Adipocyte (in vitro differentiated cells): ENCODE results near the gene ARHGAP26.
A peak's percentile ranks its signal among the peaks of the same experiment; 100 is the strongest.

Source experiments
- DNase-seq: peaks from one replicate; pipeline ENCODE4 v3.0.0-alpha.2; 2015; ENCODE audit warnings: low read depth
- H3K27me3 ChIP-seq: replicated peaks from 2 replicates; pipeline ENCODE4 v1.7.0; 2013; ENCODE audit warnings: mild to moderate bottlenecking, low read length, moderate library complexity; ENCODE audit not compliant: control insufficient read depth, insufficient read depth
- H3K36me3 ChIP-seq: 2 replicates; pipeline ENCODE4 v1.7.0; 2013; ENCODE audit warnings: low read length, mild to moderate bottlenecking, moderate library complexity; ENCODE audit not compliant: control insufficient read depth, insufficient read depth, severe bottlenecking
- H3K4me1 ChIP-seq: 2 replicates; pipeline ENCODE4 v1.7.0; 2013; ENCODE audit warnings: mild to moderate bottlenecking, low read length, moderate library complexity; ENCODE audit not compliant: control insufficient read depth, insufficient read depth
- H3K4me3 ChIP-seq: 2 replicates; pipeline ENCODE4 v1.7.0; 2013; ENCODE audit warnings: mild to moderate bottlenecking, low read length, moderate library complexity
- H3K9ac ChIP-seq: 2 replicates; pipeline ENCODE4 v1.7.0; 2013; ENCODE audit warnings: mild to moderate bottlenecking, low read length, moderate library complexity
- H3K9me3 ChIP-seq: 2 replicates; pipeline ENCODE4 v1.7.0; 2013; ENCODE audit warnings: mild to moderate bottlenecking, low read length, moderate library complexity; ENCODE audit not compliant: control insufficient read depth

The ARHGAP26 gene

DNA sequence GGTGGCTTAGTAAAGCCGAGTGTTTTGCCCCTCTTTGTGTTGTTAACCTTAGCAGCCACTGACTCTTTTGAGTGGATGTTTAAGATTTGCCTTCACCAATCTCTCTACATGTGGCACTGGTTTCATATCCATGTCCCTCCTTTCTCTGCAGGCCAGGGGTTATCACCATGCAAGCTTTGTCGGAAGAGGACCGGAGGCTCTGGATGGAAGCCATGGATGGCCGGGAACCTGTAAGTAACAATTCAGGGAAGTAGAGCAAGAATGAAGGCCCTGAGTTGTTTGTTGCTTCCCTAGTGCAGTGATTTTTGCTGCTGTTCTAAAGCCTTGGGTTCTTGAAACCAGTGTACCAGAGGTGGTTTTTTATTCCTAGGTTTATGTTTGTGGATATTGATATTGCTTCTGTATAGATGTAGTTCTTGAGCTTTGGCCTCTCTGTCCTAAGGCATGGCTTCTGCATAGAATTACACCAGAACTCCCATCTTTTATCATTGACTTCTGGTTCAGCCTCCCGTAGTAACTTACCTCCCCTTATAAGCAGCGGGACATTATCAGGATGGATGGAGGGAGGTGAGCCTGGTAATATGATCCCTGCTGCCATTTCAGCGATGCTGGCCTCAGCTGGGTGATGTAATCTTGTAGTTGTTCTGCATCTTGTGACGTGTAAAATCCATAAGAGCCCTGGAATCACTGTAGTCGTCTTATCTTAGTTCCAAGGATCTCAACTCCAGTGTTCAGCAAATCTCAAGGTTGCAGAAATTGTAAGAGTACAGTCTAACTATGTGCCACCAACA, 161.9 kb downstream of the ARHGAP26 start:
- Histone ChIP-seq H3K4me3 (no peak overlapping the region), H3K9ac (no peak overlapping the region), H3K27me3 (no peaks in the 10 kb centered on the region), H3K9me3 (no peaks in the 10 kb centered on the region), H3K36me3 (peaks cover 16% of the 10 kb centered on the region), H3K4me1 (no peaks in the 10 kb centered on the region)
- no peak for DNase-seq

DNA sequence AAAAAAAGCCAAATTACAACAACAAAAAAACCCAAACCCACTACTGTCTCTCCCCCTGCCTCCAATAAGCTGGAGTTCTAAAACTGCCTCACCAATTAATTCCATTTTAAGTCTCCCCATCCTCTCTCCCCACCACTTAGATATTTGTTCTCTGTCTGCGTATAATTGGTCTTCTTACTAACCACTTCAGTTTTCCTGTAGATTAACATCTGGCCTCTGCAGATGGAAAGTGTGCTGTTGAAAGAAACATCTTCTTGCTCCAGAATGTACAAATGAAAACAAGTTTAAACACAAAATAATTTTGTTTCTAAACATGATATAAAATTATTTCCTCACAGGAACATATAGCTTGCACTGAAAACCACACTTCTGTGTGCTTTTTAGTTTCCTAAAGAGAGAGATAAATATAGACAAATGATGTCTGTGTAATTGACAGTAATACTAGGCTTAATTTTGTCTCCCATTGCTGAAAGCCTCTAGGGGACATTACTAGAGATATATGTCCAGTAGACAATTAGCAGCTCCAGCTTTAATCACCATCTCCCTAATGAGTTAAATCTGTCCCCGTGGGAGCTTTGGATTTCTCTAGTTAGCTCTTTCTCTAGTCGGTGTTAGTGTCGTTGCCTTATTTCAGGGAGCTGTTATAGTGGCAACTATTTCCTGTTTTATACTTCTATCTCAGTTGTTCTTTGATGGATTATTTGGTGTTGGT, 164.0 kb downstream of the ARHGAP26 start:
- Histone ChIP-seq H3K4me1 (peaks cover 4% of the 10 kb centered on the region), H3K9ac (no peak overlapping the region), H3K4me3 (no peak overlapping the region), H3K9me3 (no peaks in the 10 kb centered on the region), H3K27me3 (no peaks in the 10 kb centered on the region), H3K36me3 (peaks cover 16% of the 10 kb centered on the region)
- no peak for DNase-seq

GRCh38 chr5:142935014-142935413, 164.8 kb downstream of the ARHGAP26 start:
- H3K27me3 ChIP-seq, result no peaks in the 10 kb centered on the region
- no peaks in the 10 kb centered on the region for H3K9me3 ChIP-seq
- DNase-seq, result no peak
- H3K36me3 ChIP-seq, result peaks cover 16% of the 10 kb centered on the region
- H3K9ac ChIP-seq, result no peak overlapping the region
- H3K4me3 ChIP-seq, result no peak overlapping the region
- peaks cover 6% of the 10 kb centered on the region for H3K4me1 ChIP-seq

- H3K4me3 ChIP-seq, result no peak overlapping the region
- peaks cover 6% of the 10 kb centered on the region for H3K4me1 ChIP-seq
- peaks cover 12% of the 10 kb centered on the region for H3K36me3 ChIP-seq
- no peaks in the 10 kb centered on the region for H3K9me3 ChIP-seq
- no peak for DNase-seq
- no peak overlapping the region for H3K9ac ChIP-seq
- no peaks in the 10 kb centered on the region for H3K27me3 ChIP-seq
Observed at GRCh38 chr5:142937374-142937773, 167.2 kb downstream of the ARHGAP26 start.

GRCh38 chr5:142938266-142938880, 168.2 kb downstream of the ARHGAP26 start:
- Histone ChIP-seq H3K27me3 (no peaks in the 10 kb centered on the region), H3K4me1 (peaks cover 6% of the 10 kb centered on the region), H3K9ac (no peak overlapping the region), H3K36me3 (peaks cover 2% of the 10 kb centered on the region), H3K4me3 (no peak overlapping the region), H3K9me3 (no peaks in the 10 kb centered on the region)
- DNase-seq, result peak; percentile 27

DNA sequence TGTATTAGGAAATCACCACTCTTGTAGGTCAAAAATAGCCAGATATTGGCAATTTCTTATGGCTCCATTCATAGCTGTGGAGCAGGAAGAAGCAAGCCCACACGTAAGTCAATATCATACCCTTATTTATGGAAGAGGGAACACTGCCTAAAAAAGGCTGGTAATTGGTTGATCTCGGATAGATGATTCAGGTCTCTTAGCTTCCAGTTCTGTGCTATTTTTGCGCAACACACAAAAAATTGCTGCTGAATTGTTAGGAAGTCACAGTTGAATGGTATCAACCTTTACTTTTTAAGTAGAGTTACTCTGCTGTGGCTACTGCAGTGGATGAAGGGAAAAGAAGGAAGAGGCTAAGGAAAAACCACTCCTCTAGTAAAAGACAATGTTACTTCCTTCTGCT, 168.8 kb downstream of the ARHGAP26 start:
- Histone ChIP-seq H3K9me3 (no peaks in the 10 kb centered on the region), H3K36me3 (no peaks in the 10 kb centered on the region)

GRCh38 chr5:142939884-142940283, 169.7 kb downstream of the ARHGAP26 start:
- no peak for DNase-seq
- Histone ChIP-seq H3K9me3 (no peaks in the 10 kb centered on the region), H3K4me1 (peaks cover 6% of the 10 kb centered on the region), H3K36me3 (no peaks in the 10 kb centered on the region), H3K4me3 (no peak overlapping the region), H3K27me3 (no peaks in the 10 kb centered on the region), H3K9ac (no peak overlapping the region)

More for the DNA sequence above, 168.8 kb downstream of the ARHGAP26 start:
- peak; percentile 12 for DNase-seq
- peaks cover 6% of the 10 kb centered on the region for H3K4me1 ChIP-seq
- no peak overlapping the region for H3K9ac ChIP-seq
- H3K27me3 ChIP-seq, result no peaks in the 10 kb centered on the region
- H3K4me3 ChIP-seq, result no peak overlapping the region

GRCh38 chr5:142941245-142941644, 171.1 kb downstream of the ARHGAP26 start:
- no peak for DNase-seq
- no peak overlapping the region for H3K9ac ChIP-seq

DNA sequence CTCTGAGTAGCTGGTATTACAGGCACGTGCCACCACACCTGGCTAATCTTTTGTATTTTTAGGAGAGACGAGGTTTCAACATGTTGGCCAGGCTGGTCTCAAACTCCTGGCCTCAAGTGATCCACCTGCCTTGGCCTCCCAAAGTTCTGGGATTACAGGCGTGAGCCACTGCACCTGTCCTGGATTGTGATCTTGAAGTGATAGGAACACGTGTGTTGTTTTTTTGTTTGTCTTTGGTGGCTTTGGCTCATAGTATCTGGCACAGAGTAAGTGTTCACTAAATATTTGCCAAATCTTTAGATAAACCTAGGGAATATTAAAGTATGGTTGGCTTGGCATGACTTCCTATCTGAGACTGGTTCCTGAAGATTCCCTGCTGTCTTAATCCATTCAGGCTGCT, 172.7 kb downstream of the ARHGAP26 start:
- no peak for DNase-seq
- peaks cover 6% of the 10 kb centered on the region for H3K4me1 ChIP-seq
- H3K4me3 ChIP-seq, result no peak overlapping the region

More at GRCh38 chr5:142941245-142941644, 171.1 kb downstream of the ARHGAP26 start:
- H3K4me3 ChIP-seq, result no peak overlapping the region
- no peaks in the 10 kb centered on the region for H3K36me3 ChIP-seq
- peaks cover 6% of the 10 kb centered on the region for H3K4me1 ChIP-seq
- H3K27me3 ChIP-seq, result no peaks in the 10 kb centered on the region
- no peaks in the 10 kb centered on the region for H3K9me3 ChIP-seq

DNA sequence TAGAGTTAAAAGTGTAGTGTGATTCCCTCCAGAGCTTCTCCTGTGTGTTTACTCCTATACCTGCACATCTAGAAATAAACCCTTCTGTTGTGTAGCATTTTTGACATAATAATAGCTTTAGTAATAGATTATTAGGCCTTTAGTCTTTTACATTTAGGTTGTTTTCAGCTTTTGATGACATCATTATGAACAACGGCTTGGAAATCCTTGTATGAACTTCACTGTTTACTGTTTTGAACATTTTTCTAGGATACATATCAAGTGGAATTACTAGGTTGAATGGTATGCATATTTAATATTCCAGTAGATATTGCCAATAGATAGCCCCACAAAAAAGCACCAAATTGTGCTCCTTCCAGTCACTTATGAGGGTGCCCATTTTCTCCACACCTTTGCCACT, 174.0 kb downstream of the ARHGAP26 start:
- DNase-seq, result no peak
- Histone ChIP-seq H3K9me3 (no peaks in the 10 kb centered on the region), H3K9ac (no peak overlapping the region), H3K4me1 (peaks cover 2% of the 10 kb centered on the region), H3K36me3 (no peaks in the 10 kb centered on the region), H3K27me3 (no peaks in the 10 kb centered on the region), H3K4me3 (no peak overlapping the region)

More for the DNA sequence above, 172.7 kb downstream of the ARHGAP26 start:
- Histone ChIP-seq H3K9ac (no peak overlapping the region), H3K9me3 (no peaks in the 10 kb centered on the region), H3K36me3 (no peaks in the 10 kb centered on the region), H3K27me3 (no peaks in the 10 kb centered on the region)

DNA sequence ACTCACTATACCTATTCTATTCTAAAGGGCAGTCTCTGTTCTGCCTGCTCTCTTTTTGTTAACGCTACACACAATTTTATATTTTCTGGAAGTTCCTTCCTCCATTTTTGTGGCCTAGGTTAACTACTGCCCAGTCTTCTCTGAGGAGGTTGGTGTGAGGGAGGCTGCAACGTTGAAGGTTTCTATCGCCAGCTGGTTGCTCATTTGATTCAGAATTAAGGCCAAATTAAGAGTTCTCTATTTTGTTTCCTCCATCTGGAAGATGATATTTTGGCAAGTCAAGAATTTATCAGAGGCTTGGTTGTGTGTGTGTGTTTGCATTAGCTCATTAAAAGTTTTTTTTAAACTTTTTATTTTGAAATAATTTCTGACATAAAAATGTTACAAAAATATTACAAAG, 175.1 kb downstream of the ARHGAP26 start:
- no peak for DNase-seq
- no peaks in the 10 kb centered on the region for H3K9me3 ChIP-seq
- no peak overlapping the region for H3K4me3 ChIP-seq
- no peaks in the 10 kb centered on the region for H3K27me3 ChIP-seq
- H3K4me1 ChIP-seq, result no peaks in the 10 kb centered on the region
- no peak overlapping the region for H3K9ac ChIP-seq
- no peaks in the 10 kb centered on the region for H3K36me3 ChIP-seq
